Esophagus (tissue), 2 donors: Measurements from ENCODE around the gene TRAK1. TPM values are rescaled to one million over a fixed set of nuclear protein-coding genes. Genes with fewer than 3 reads are reported as not detected.

Experiments
- H3K27ac ChIP-seq, 2 donors: one replicate each; pipeline ENCODE4 v1.5.1; 2013; ENCODE audit warnings: low read depth in 2 of 2, mild to moderate bottlenecking in 2 of 2, inconsistent platforms in 1 of 2, low read length in 1 of 2, moderate library complexity in 1 of 2
- H3K27me3 ChIP-seq, 2 donors: one replicate each; pipeline ENCODE4 v1.6.1; 2013; ENCODE audit warnings: low read length in 2 of 2, control low read depth in 1 of 2, mild to moderate bottlenecking in 1 of 2; ENCODE audit not compliant: insufficient read depth in 2 of 2, control insufficient read depth in 1 of 2
- H3K36me3 ChIP-seq, 2 donors: one replicate each; pipeline ENCODE4 v1.6.1; 2013; ENCODE audit warnings: low read length in 1 of 2; ENCODE audit not compliant: control insufficient read depth in 2 of 2, insufficient read depth in 2 of 2
- H3K4me1 ChIP-seq, 2 donors: one replicate each; pipeline ENCODE4 v1.6.1; 2013; ENCODE audit warnings: low read length in 1 of 2; ENCODE audit not compliant: control insufficient read depth in 2 of 2, insufficient read depth in 2 of 2
- H3K4me3 ChIP-seq, 2 donors: one replicate each; pipeline ENCODE4 v1.5.1; 2013; ENCODE audit warnings: low read length in 2 of 2, mild to moderate bottlenecking in 2 of 2, low read depth in 1 of 2, moderate library complexity in 1 of 2
- H3K9me3 ChIP-seq, 2 donors: one replicate each; pipeline ENCODE4 v1.6.1; 2013; ENCODE audit warnings: mild to moderate bottlenecking in 2 of 2, low read depth in 1 of 2, low read length in 1 of 2, moderate library complexity in 1 of 2; ENCODE audit not compliant: control insufficient read depth in 2 of 2, insufficient read depth in 1 of 2
- WGBS, 2 donors: extraction: QIAGEN DNeasy Blood & Tissue Kit; methylation state at CpG; one replicate each; pipeline ENCODE4 v1.1.7; 2013; 5-methylcytosine and 5-hydroxymethylcytosine counted together
- polyA plus RNA-seq, 2 donors: library from polyadenylated mRNA; stranded (reverse); fragments of 200-250 nt; gene quantifications; one replicate each; pipeline ENCODE4 v1.2.3, GENCODE V29; 2013
- donor health status: healthy with polysubstance abuse.
- donor health status: Bipolar disorder and iron deficiency.

Gene TRAK1
- polyA plus RNA-seq, 2 donors = 12.2 to 21.4 TPM

GRCh38 chr3:42230860-42231259 is 139.7 kb downstream of the TRAK1 start:
- Histone ChIP-seq H3K36me3 (no peaks in the 10 kb centered on the region), H3K4me1 (peaks cover 0 to 2% of the 10 kb centered on the region in 2 donors), H3K4me3 (no peak overlapping the region), H3K9me3 (no peaks in the 10 kb centered on the region), H3K27ac (no peak overlapping the region), H3K27me3 (peaks cover 3 to 5% of the 10 kb centered on the region in 2 donors)
- 77 to 84% methylated on average over 5 of the region's 5 CpGs for WGBS, 2 donors

GRCh38 chr3:42235532-42235931 is 144.4 kb downstream of the TRAK1 start:
- H3K36me3 ChIP-seq = no peaks in the 10 kb centered on the region

GRCh38 chr3:42236611-42237010 is 145.5 kb downstream of the TRAK1 start:
- no peaks in the 10 kb centered on the region for H3K36me3 ChIP-seq
- H3K27ac ChIP-seq = no peak overlapping the region
- peaks cover 3 to 5% of the 10 kb centered on the region in 2 donors for H3K27me3 ChIP-seq
- no peaks in the 10 kb centered on the region for H3K4me1 ChIP-seq
- H3K4me3 ChIP-seq = no peak overlapping the region
- H3K9me3 ChIP-seq = peaks cover 2 to 4% of the 10 kb centered on the region in 2 donors
- WGBS, 2 donors = 95 to 96% methylated on average over 2 of the region's 2 CpGs

More at GRCh38 chr3:42235532-42235931, 144.4 kb downstream of the TRAK1 start:
- H3K27me3 ChIP-seq = peaks cover 3 to 5% of the 10 kb centered on the region in 2 donors
- H3K27ac ChIP-seq = no peak overlapping the region
- H3K4me1 ChIP-seq = no peaks in the 10 kb centered on the region
- no peak overlapping the region for H3K4me3 ChIP-seq
- peaks cover 2 to 4% of the 10 kb centered on the region in 2 donors for H3K9me3 ChIP-seq

GRCh38 chr3:42246091-42246490 is 154.9 kb downstream of the TRAK1 start:
- Histone ChIP-seq H3K27ac (no peak overlapping the region), H3K27me3 (no peaks in the 10 kb centered on the region), H3K4me1 (no peaks in the 10 kb centered on the region), H3K9me3 (no peaks in the 10 kb centered on the region), H3K36me3 (no peaks in the 10 kb centered on the region), H3K4me3 (no peak overlapping the region)
- WGBS, 2 donors = 21 to 24% methylated on average over 1 of the region's 1 CpG

GRCh38 chr3:42247576-42248027 is 156.4 kb downstream of the TRAK1 start:
- Histone ChIP-seq H3K36me3 (no peaks in the 10 kb centered on the region), H3K9me3 (no peaks in the 10 kb centered on the region), H3K27me3 (no peaks in the 10 kb centered on the region), H3K27ac (no peak overlapping the region), H3K4me1 (no peaks in the 10 kb centered on the region), H3K4me3 (no peak overlapping the region)
- 6 to 9% methylated on average over 9 of the region's 9 CpGs for WGBS, 2 donors

- Histone ChIP-seq H3K9me3 (no peaks in the 10 kb centered on the region), H3K4me3 (no peak overlapping the region), H3K27ac (no peak overlapping the region), H3K27me3 (no peaks in the 10 kb centered on the region), H3K4me1 (peaks cover 0 to 3% of the 10 kb centered on the region in 2 donors), H3K36me3 (no peaks in the 10 kb centered on the region)
- 26 to 96% methylated on average over 1 of the region's 1 CpG for WGBS, 2 donors
Measured at GRCh38 chr3:42250761-42251160, 159.6 kb downstream of the TRAK1 start.

- Histone ChIP-seq H3K36me3 (no peaks in the 10 kb centered on the region), H3K4me1 (peaks cover 0 to 9% of the 10 kb centered on the region in 2 donors), H3K27ac (no peak overlapping the region), H3K9me3 (no peaks in the 10 kb centered on the region), H3K4me3 (no peak overlapping the region), H3K27me3 (no peaks in the 10 kb centered on the region)
- WGBS, 2 donors = 50 to 62% methylated on average over 3 of the region's 3 CpGs
Measured at GRCh38 chr3:42254566-42254965, 163.4 kb downstream of the TRAK1 start.

GRCh38 chr3:42256135-42256819 is 165.1 kb downstream of the TRAK1 start:
- Histone ChIP-seq H3K9me3 (peaks cover 0 to 3% of the 10 kb centered on the region in 2 donors), H3K4me1 (peaks cover 0 to 9% of the 10 kb centered on the region in 2 donors), H3K27me3 (no peaks in the 10 kb centered on the region), H3K27ac (no peak overlapping the region), H3K36me3 (no peaks in the 10 kb centered on the region), H3K4me3 (no peak overlapping the region)
- 84 to 95% methylated on average over 1 of the region's 1 CpG for WGBS, 2 donors

GRCh38 chr3:42257007-42257406 is 165.8 kb downstream of the TRAK1 start:
- Histone ChIP-seq H3K4me1 (peaks cover 0 to 9% of the 10 kb centered on the region in 2 donors), H3K27me3 (no peaks in the 10 kb centered on the region), H3K36me3 (no peaks in the 10 kb centered on the region), H3K4me3 (no peak overlapping the region), H3K9me3 (peaks cover 0 to 3% of the 10 kb centered on the region in 2 donors), H3K27ac (no peak overlapping the region)
- WGBS, 2 donors = 46 to 50% methylated on average over 7 of the region's 7 CpGs

GRCh38 chr3:42262525-42262924 is 171.4 kb downstream of the TRAK1 start:
- Histone ChIP-seq H3K4me3 (no peak overlapping the region), H3K27me3 (peaks cover 7 to 23% of the 10 kb centered on the region in 2 donors), H3K4me1 (peaks cover 6 to 7% of the 10 kb centered on the region in 2 donors), H3K9me3 (peaks cover 3 to 7% of the 10 kb centered on the region in 2 donors), H3K27ac (no peak overlapping the region), H3K36me3 (no peaks in the 10 kb centered on the region)
- 21 to 31% methylated on average over 2 of the region's 2 CpGs for WGBS, 2 donors
